Fibroblast of villous mesenchyme (primary cell): ENCODE data around the gene DRD4. TPM values are rescaled to one million over a fixed set of nuclear protein-coding genes. Genes with fewer than 3 reads are reported as not detected.

Experiments used
- DNase-seq: peaks from one replicate; pipeline ENCODE4 v3.0.0-alpha.2; 2010; ENCODE audit warnings: low read depth
- H3K4me3 ChIP-seq: 2 replicates; pipeline ENCODE4 v1.5.1; 2011; ENCODE audit warnings: low read depth, mild to moderate bottlenecking, low read length
- total RNA-seq: library from RNA; depleted of rRNA; stranded (reverse); fragments of >200 nt; gene quantifications from 2 replicates; pipeline ENCODE4 v1.2.3, GENCODE V29; 2012
- TF ChIP-seq, protein P1 (sequence below): IDR thresholded peaks from 2 replicates; pipeline ENCODE4 v1.5.1; 2012; ENCODE audit warnings: low read depth, mild to moderate bottlenecking, low read length; ENCODE audit not compliant: insufficient read depth

The DRD4 gene
- total RNA-seq, 1 donor: not detected

DNA sequence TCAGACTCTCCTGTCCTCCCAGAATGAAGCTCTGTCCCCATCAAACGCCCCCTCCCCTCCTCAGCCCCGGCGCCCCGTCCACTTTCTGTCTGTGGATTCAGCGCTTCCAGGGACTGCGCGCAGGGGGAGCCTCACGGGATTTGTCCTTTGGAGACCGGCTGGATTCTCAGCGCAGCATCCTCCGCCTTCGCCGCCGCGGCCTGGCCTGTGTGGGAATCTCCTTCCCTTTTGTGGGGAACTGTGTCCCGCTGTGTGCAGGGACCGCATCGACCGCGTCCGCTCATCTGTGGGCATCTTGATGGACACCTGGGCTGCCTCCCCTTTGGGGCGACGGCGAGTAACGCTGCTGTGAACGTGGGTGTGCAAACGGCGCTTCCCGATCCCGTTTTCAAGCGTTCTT lies 9.0 kb upstream of the DRD4 start:
- TF ChIP-seq, protein P1, sequence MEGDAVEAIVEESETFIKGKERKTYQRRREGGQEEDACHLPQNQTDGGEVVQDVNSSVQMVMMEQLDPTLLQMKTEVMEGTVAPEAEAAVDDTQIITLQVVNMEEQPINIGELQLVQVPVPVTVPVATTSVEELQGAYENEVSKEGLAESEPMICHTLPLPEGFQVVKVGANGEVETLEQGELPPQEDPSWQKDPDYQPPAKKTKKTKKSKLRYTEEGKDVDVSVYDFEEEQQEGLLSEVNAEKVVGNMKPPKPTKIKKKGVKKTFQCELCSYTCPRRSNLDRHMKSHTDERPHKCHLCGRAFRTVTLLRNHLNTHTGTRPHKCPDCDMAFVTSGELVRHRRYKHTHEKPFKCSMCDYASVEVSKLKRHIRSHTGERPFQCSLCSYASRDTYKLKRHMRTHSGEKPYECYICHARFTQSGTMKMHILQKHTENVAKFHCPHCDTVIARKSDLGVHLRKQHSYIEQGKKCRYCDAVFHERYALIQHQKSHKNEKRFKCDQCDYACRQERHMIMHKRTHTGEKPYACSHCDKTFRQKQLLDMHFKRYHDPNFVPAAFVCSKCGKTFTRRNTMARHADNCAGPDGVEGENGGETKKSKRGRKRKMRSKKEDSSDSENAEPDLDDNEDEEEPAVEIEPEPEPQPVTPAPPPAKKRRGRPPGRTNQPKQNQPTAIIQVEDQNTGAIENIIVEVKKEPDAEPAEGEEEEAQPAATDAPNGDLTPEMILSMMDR: no peak
- DNase-seq: no peak
- H3K4me3 ChIP-seq: no peak overlapping the region

DNA sequence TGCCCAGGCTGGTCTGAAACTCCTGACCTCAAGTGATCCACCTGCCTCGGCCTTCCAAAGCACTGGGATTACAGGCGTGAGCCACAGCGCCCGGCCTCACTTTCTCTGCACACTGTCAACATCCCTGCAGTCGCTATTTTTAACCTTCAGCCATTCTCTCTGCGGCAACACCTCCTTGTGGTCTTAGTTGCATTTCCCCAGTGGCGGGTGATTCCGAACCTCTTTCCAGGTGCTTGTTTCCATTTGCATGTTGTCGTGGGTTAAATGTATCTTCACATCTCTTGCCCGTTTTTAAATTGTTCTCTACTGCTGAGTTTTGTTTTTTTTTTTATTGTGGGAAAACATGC lies 7.9 kb upstream of the DRD4 start:
- TF ChIP-seq, protein P1: no peak
- no peak for DNase-seq
- no peak overlapping the region for H3K4me3 ChIP-seq

DNA sequence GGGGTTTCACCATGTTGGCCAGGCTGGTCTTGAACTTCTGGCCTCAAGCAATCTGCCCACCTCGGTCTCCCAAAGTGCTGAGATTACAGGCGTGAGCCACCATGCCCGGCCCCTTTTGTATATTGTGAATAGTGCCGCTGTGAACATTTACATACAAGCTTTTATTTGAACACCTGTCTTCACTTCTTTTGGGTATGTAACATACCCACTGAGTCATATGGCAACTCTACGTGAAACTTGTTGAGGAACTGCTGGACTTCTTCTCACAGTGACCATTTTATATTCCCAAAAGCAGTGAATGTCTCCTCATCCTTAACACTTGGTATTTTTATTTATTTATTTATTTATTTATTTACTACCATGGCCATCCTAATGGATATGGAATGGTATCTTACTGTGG lies 6.2 kb upstream of the DRD4 start:
- no peak overlapping the region for H3K4me3 ChIP-seq
- no peak for DNase-seq
- TF ChIP-seq, protein P1: no peak

DNA sequence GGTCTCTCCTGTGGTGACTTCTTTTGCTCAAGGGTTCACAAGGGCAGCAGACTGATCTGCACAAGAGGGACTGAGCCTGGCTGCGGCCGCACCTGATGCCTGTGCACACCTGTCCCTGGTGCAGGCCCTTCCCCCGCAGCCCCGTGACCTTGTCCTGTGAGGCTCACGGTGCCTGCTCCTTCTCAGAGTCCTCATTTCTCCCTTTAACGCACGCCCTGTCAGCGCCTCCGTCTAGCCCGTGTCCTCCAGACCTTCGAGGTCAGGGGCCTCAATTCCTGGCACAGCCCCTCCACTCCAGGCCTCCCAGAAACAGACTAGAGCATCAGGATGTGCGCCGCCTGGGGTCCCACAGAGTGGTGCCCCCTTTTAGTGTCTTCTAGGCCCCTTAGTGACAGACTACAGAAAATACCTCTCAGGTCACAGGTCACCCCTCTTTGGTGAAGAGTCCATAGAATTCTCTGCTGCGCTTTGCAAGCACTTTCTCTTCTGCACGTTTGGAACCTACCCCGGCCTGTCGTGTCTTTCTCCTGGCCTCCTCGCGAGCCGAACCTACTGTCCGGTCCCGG lies 1.0 kb upstream of the DRD4 start:
- H3K4me3 ChIP-seq: no peak overlapping the region
- TF ChIP-seq, protein P1: no peak
- DNase-seq: no peak

DNA sequence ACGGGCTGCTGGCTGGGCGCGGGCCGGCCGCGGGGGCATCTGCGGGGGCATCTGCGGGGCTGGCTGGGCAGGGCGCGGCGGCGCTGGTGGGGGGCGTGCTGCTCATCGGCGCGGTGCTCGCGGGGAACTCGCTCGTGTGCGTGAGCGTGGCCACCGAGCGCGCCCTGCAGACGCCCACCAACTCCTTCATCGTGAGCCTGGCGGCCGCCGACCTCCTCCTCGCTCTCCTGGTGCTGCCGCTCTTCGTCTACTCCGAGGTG lies 194 bp downstream of the DRD4 start:
- no peak for DNase-seq
- H3K4me3 ChIP-seq: no peak overlapping the region
- TF ChIP-seq, protein P1: no peak

DNA sequence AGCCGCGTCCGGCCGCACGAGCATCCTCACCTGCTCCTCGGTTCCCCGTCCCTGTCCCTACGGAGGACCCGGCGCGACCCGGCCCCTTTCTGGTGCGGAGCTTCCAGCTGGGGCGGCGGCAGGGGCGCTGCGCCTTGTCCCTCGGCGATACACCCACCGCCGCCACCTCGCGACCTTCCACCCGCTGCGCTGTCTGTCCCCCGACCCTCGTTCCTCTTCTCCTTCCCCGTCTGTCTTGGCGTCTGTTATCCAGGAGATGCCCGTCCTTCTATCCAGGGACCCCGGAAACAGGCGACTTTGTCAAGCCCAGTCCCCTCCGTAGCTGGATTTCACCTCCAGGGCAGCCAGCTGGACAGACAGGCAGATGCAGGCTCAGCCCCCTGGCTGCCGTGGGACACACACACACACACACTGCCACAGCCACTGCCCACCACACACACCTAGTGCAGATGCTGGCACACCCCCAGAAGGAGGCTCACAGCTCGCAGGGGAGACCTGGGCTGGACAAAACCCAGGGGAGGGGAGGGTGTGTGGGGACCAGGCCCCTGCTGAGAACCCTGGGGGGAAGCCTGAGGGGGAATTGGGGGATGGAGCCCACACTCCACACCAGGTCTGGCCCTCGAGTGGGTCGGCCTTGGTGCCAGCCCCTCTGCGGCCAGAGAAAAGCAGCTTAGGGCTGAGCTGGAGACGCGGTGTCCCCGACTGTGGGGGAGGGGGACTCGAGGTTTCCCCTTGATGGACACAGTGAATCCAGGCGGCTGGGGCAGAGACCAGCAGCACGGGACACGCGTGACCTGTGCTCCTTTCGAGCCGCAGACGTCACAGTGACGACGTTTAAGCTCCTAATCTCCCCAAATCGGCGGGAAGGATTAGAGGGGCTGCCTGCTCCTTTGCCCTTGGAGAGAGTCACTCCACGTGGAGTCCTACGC lies 788 bp downstream of the DRD4 start:
- H3K4me3 ChIP-seq: no peak overlapping the region
- DNase-seq: peak; percentile 36
- TF ChIP-seq, protein P1: no peak
